PFSK-1 (cell line): ENCODE data around the gene LPCAT1.

Source experiments
- FOXP2 ChIP-seq: optimal IDR thresholded peaks from 2 replicates; pipeline ENCODE3; 2011; ENCODE audit warnings: borderline replicate concordance, control low read depth, inconsistent platforms; ENCODE audit not compliant: insufficient read depth; ENCODE audit errors: extremely low read length, extremely low read depth
- POLR2AphosphoS5 ChIP-seq: IDR thresholded peaks from 2 replicates; pipeline ENCODE4 v1.6.1; 2012; ENCODE audit warnings: low read depth, mild to moderate bottlenecking, control low read depth, low read length, moderate library complexity
- REST ChIP-seq, 2 experiments: IDR thresholded peaks; 2 replicates each; pipeline versions ENCODE4 v1.6.1 to v1.8.0; 2011 to 2012; ENCODE audit warnings: low read depth in 2 of 2, low read length in 2 of 2, control low read depth in 1 of 2, inconsistent platforms in 1 of 2, mild to moderate bottlenecking in 1 of 2, moderate library complexity in 1 of 2; ENCODE audit not compliant: insufficient read depth in 1 of 2
- SIN3A ChIP-seq: IDR thresholded peaks from 2 replicates; pipeline ENCODE4 v1.6.1; 2012; ENCODE audit warnings: mild to moderate bottlenecking, low read length, moderate library complexity, borderline replicate concordance; ENCODE audit not compliant: insufficient read depth
- TAF1 ChIP-seq: IDR thresholded peaks from 2 replicates; pipeline ENCODE4 v1.6.1; 2012; ENCODE audit warnings: low read length, control low read depth, borderline replicate concordance; ENCODE audit not compliant: insufficient read depth

GRCh38 chr5:1515311-1515920 lies 8.3 kb downstream of the LPCAT1 start:
- no peak for TF ChIP-seq TAF1
- TF ChIP-seq REST (IDR thresholded peaks at IDR 0.05; ENCODE audit: insufficient read depth in 1 of 2, low read depth in 2 of 2, low read length in 2 of 2), result no peak
- no peak for TF ChIP-seq POLR2AphosphoS5
- TF ChIP-seq SIN3A, result no peak
- no peak for TF ChIP-seq FOXP2
